ENCODE results near the gene ZP3.
A peak's percentile ranks its signal among the peaks of the same experiment; 100 is the strongest.
"Not testable (repeated sequence)": the region's sequence is repeated elsewhere in the genome, so short reads cannot be mapped to it uniquely, and the experiment has no call there.

The ZP3 gene

GRCh38 chr7:76427635-76428034, 2.9 kb downstream of the ZP3 start:
- no peak overlapping the region for H3K4me3 ChIP-seq (ENCODE audit: low read length)

GRCh38 chr7:76428149-76428823, 3.5 kb downstream of the ZP3 start:
- peaks cover 8% of the 10 kb centered on the region for H3K4me1 ChIP-seq (ENCODE audit: control insufficient read depth, insufficient read depth, low read length)
- H3K36me3 ChIP-seq (ENCODE audit: control insufficient read depth, insufficient read depth, low read length, severe bottlenecking), result no peaks in the 10 kb centered on the region
- H3K9me3 ChIP-seq (ENCODE audit: control insufficient read depth, low read length), result no peaks in the 10 kb centered on the region
- no peaks in the 10 kb centered on the region for H3K27me3 ChIP-seq (replicated peaks; ENCODE audit: control insufficient read depth, insufficient read depth, low read length)
- H3K9ac ChIP-seq (ENCODE audit: low read length), result no peak overlapping the region
- no peak overlapping the region for H3K4me3 ChIP-seq (ENCODE audit: low read length)
- no peak for DNase-seq (ENCODE audit: low read depth)

More at GRCh38 chr7:76427635-76428034, 2.9 kb downstream of the ZP3 start:
- Histone ChIP-seq H3K36me3 (ENCODE audit: control insufficient read depth, insufficient read depth, low read length, severe bottlenecking) (no peaks in the 10 kb centered on the region), H3K9ac (ENCODE audit: low read length) (no peak overlapping the region), H3K27me3 (replicated peaks; ENCODE audit: control insufficient read depth, insufficient read depth, low read length) (no peaks in the 10 kb centered on the region), H3K9me3 (ENCODE audit: control insufficient read depth, low read length) (no peaks in the 10 kb centered on the region), H3K4me1 (ENCODE audit: control insufficient read depth, insufficient read depth, low read length) (peaks cover 11% of the 10 kb centered on the region)
- no peak for DNase-seq (ENCODE audit: low read depth)

GRCh38 chr7:76428868-76429805, 4.4 kb downstream of the ZP3 start:
- no peak for DNase-seq (ENCODE audit: low read depth)

GRCh38 chr7:76430211-76430610, 5.5 kb downstream of the ZP3 start:
- Histone ChIP-seq H3K36me3 (ENCODE audit: control insufficient read depth, insufficient read depth, low read length, severe bottlenecking) (no peaks in the 10 kb centered on the region), H3K4me3 (ENCODE audit: low read length) (no peak overlapping the region), H3K9me3 (ENCODE audit: control insufficient read depth, low read length) (no peaks in the 10 kb centered on the region), H3K4me1 (ENCODE audit: control insufficient read depth, insufficient read depth, low read length) (no peaks in the 10 kb centered on the region), H3K9ac (ENCODE audit: low read length) (no peak overlapping the region), H3K27me3 (replicated peaks; ENCODE audit: control insufficient read depth, insufficient read depth, low read length) (no peaks in the 10 kb centered on the region)
- DNase-seq (ENCODE audit: low read depth), result no peak

More at GRCh38 chr7:76428868-76429805, 4.4 kb downstream of the ZP3 start:
- Histone ChIP-seq H3K27me3 (replicated peaks; ENCODE audit: control insufficient read depth, insufficient read depth, low read length) (no peaks in the 10 kb centered on the region), H3K4me3 (ENCODE audit: low read length) (no peak overlapping the region), H3K9ac (ENCODE audit: low read length) (no peak overlapping the region), H3K36me3 (ENCODE audit: control insufficient read depth, insufficient read depth, low read length, severe bottlenecking) (no peaks in the 10 kb centered on the region), H3K4me1 (ENCODE audit: control insufficient read depth, insufficient read depth, low read length) (no peaks in the 10 kb centered on the region), H3K9me3 (ENCODE audit: control insufficient read depth, low read length) (no peaks in the 10 kb centered on the region)

GRCh38 chr7:76430836-76431235, 6.1 kb downstream of the ZP3 start:
- Histone ChIP-seq H3K9me3 (ENCODE audit: control insufficient read depth, low read length) (no peaks in the 10 kb centered on the region), H3K9ac (ENCODE audit: low read length) (no peak overlapping the region), H3K4me1 (ENCODE audit: control insufficient read depth, insufficient read depth, low read length) (no peaks in the 10 kb centered on the region), H3K36me3 (ENCODE audit: control insufficient read depth, insufficient read depth, low read length, severe bottlenecking) (no peaks in the 10 kb centered on the region), H3K27me3 (replicated peaks; ENCODE audit: control insufficient read depth, insufficient read depth, low read length) (no peaks in the 10 kb centered on the region), H3K4me3 (ENCODE audit: low read length) (no peak overlapping the region)
- DNase-seq (ENCODE audit: low read depth), result no peak

GRCh38 chr7:76437873-76438272, 13.1 kb downstream of the ZP3 start:
- not testable (repeated sequence) for H3K9ac ChIP-seq (ENCODE audit: low read length); H3K4me3 ChIP-seq (ENCODE audit: low read length); H3K9me3 ChIP-seq (ENCODE audit: control insufficient read depth, low read length); H3K27me3 ChIP-seq (replicated peaks; ENCODE audit: control insufficient read depth, insufficient read depth, low read length); H3K4me1 ChIP-seq (ENCODE audit: control insufficient read depth, insufficient read depth, low read length); H3K36me3 ChIP-seq (ENCODE audit: control insufficient read depth, insufficient read depth, low read length, severe bottlenecking)
- DNase-seq (ENCODE audit: low read depth), result peak; percentile 90

GRCh38 chr7:76439120-76439888, 14.6 kb downstream of the ZP3 start:
- H3K4me3 ChIP-seq (ENCODE audit: low read length); H3K36me3 ChIP-seq (ENCODE audit: control insufficient read depth, insufficient read depth, low read length, severe bottlenecking); DNase-seq (ENCODE audit: low read depth); H3K9ac ChIP-seq (ENCODE audit: low read length); H3K9me3 ChIP-seq (ENCODE audit: control insufficient read depth, low read length); H3K27me3 ChIP-seq (replicated peaks; ENCODE audit: control insufficient read depth, insufficient read depth, low read length); H3K4me1 ChIP-seq (ENCODE audit: control insufficient read depth, insufficient read depth, low read length): not testable (repeated sequence)

- DNase-seq (ENCODE audit: low read depth); H3K27me3 ChIP-seq (replicated peaks; ENCODE audit: control insufficient read depth, insufficient read depth, low read length); H3K9ac ChIP-seq (ENCODE audit: low read length): not testable (repeated sequence)
These were observed 15.7 kb downstream of the ZP3 start for GRCh38 chr7:76440404-76440803.

GRCh38 chr7:76441792-76442191, 17.0 kb downstream of the ZP3 start:
- H3K36me3 ChIP-seq (ENCODE audit: control insufficient read depth, insufficient read depth, low read length, severe bottlenecking); H3K27me3 ChIP-seq (replicated peaks; ENCODE audit: control insufficient read depth, insufficient read depth, low read length); H3K9ac ChIP-seq (ENCODE audit: low read length); H3K4me1 ChIP-seq (ENCODE audit: control insufficient read depth, insufficient read depth, low read length); H3K4me3 ChIP-seq (ENCODE audit: low read length); DNase-seq (ENCODE audit: low read depth); H3K9me3 ChIP-seq (ENCODE audit: control insufficient read depth, low read length): not testable (repeated sequence)

More at GRCh38 chr7:76440404-76440803, 15.7 kb downstream of the ZP3 start:
- H3K4me3 ChIP-seq (ENCODE audit: low read length); H3K36me3 ChIP-seq (ENCODE audit: control insufficient read depth, insufficient read depth, low read length, severe bottlenecking); H3K4me1 ChIP-seq (ENCODE audit: control insufficient read depth, insufficient read depth, low read length); H3K9me3 ChIP-seq (ENCODE audit: control insufficient read depth, low read length): not testable (repeated sequence)

- not testable (repeated sequence) for H3K36me3 ChIP-seq (ENCODE audit: control insufficient read depth, insufficient read depth, low read length, severe bottlenecking); H3K27me3 ChIP-seq (replicated peaks; ENCODE audit: control insufficient read depth, insufficient read depth, low read length); DNase-seq (ENCODE audit: low read depth); H3K4me3 ChIP-seq (ENCODE audit: low read length); H3K4me1 ChIP-seq (ENCODE audit: control insufficient read depth, insufficient read depth, low read length); H3K9me3 ChIP-seq (ENCODE audit: control insufficient read depth, low read length); H3K9ac ChIP-seq (ENCODE audit: low read length)
These were observed 18.1 kb downstream of the ZP3 start for GRCh38 chr7:76442664-76443446.
